H9 (cell line): ENCODE results near the gene CP. TPM values are rescaled to one million over a fixed set of nuclear protein-coding genes. Genes with fewer than 3 reads are reported as not detected.

Experiments used
- DNase-seq: peaks from one replicate; pipeline ENCODE4 v3.0.0-alpha.2; 2017
- H2AFZ ChIP-seq: one replicate; pipeline ENCODE4 v1.6.1; 2013; ENCODE audit warnings: mild to moderate bottlenecking, low read length, control low read depth, moderate library complexity
- H2AK5ac ChIP-seq: 2 replicates; pipeline ENCODE4 v1.6.1; 2013; ENCODE audit warnings: low read length, control low read depth, mixed read lengths; ENCODE audit not compliant: insufficient read length
- H2BK120ac ChIP-seq: one replicate; pipeline ENCODE4 v1.6.1; 2013; ENCODE audit warnings: low read depth, mild to moderate bottlenecking, low read length, control low read depth, inconsistent platforms; ENCODE audit not compliant: poor library complexity, severe bottlenecking
- H2BK12ac ChIP-seq: 2 replicates; pipeline ENCODE4 v1.6.1; 2013; ENCODE audit warnings: low read length, control low read depth, mixed read lengths, low read depth; ENCODE audit not compliant: insufficient read length
- H2BK15ac ChIP-seq: 2 replicates; pipeline ENCODE4 v1.6.1; 2013; ENCODE audit warnings: low read depth, low read length, control low read depth
- H2BK20ac ChIP-seq: one replicate; pipeline ENCODE4 v1.6.1; 2013; ENCODE audit warnings: low read depth, mild to moderate bottlenecking, low read length, control low read depth, inconsistent platforms; ENCODE audit not compliant: poor library complexity, severe bottlenecking
- H2BK5ac ChIP-seq: 2 replicates; pipeline ENCODE4 v1.6.1; 2013; ENCODE audit warnings: low read length, control low read depth, mixed read lengths; ENCODE audit not compliant: insufficient read length
- H3K14ac ChIP-seq: 2 replicates; pipeline ENCODE4 v1.6.1; 2013; ENCODE audit warnings: low read length, control low read depth; ENCODE audit not compliant: insufficient read depth
- H3K18ac ChIP-seq: 2 replicates; pipeline ENCODE4 v1.6.1; 2013; ENCODE audit warnings: low read depth, mild to moderate bottlenecking, mixed read lengths, low read length, control low read depth; ENCODE audit not compliant: insufficient read length
- H3K23ac ChIP-seq: 2 replicates; pipeline ENCODE4 v1.6.1; 2013; ENCODE audit warnings: low read length, control low read depth, mixed read lengths, low read depth; ENCODE audit not compliant: insufficient read length
- H3K23me2 ChIP-seq: 2 replicates; pipeline ENCODE4 v1.6.1; 2013; ENCODE audit warnings: low read depth, mild to moderate bottlenecking, mixed read lengths, low read length, control low read depth; ENCODE audit not compliant: insufficient read length, poor library complexity, severe bottlenecking
- H3K27ac ChIP-seq: 2 replicates; pipeline ENCODE4 v1.5.1; 2013; ENCODE audit warnings: low read length, control low read depth, mixed read lengths, low read depth; ENCODE audit not compliant: insufficient read length
- H3K27me3 ChIP-seq: 2 replicates; pipeline ENCODE4 v1.6.1; 2013; ENCODE audit warnings: low read length, control low read depth, inconsistent platforms; ENCODE audit not compliant: insufficient read depth
- H3K4ac ChIP-seq: 2 replicates; pipeline ENCODE4 v1.6.1; 2013; ENCODE audit warnings: low read depth, mild to moderate bottlenecking, control low read depth, inconsistent platforms, low read length, moderate library complexity
- H3K4me1 ChIP-seq: 2 replicates; pipeline ENCODE4 v1.6.1; 2013; ENCODE audit warnings: low read length, control low read depth, inconsistent platforms; ENCODE audit not compliant: insufficient read depth
- H3K4me2 ChIP-seq: 2 replicates; pipeline ENCODE4 v1.6.1; 2013; ENCODE audit warnings: low read length, control low read depth, mixed read lengths; ENCODE audit not compliant: insufficient read length, insufficient read depth
- H3K56ac ChIP-seq: 2 replicates; pipeline ENCODE4 v1.6.1; 2013; ENCODE audit warnings: low read depth, mild to moderate bottlenecking, mixed read lengths, low read length, control low read depth; ENCODE audit not compliant: insufficient read length
- H3K79me1 ChIP-seq: 2 replicates; pipeline ENCODE4 v1.6.1; 2013; ENCODE audit warnings: low read depth, mild to moderate bottlenecking, moderate library complexity, low read length, control low read depth, inconsistent platforms; ENCODE audit not compliant: insufficient read depth, poor library complexity, severe bottlenecking
- H3K79me2 ChIP-seq: 2 replicates; pipeline ENCODE4 v1.6.1; 2013; ENCODE audit warnings: low read length, control low read depth, inconsistent platforms; ENCODE audit not compliant: insufficient read depth
- H3K9ac ChIP-seq: 2 replicates; pipeline ENCODE4 v1.6.1; 2013; ENCODE audit warnings: low read length, control low read depth, mixed read lengths; ENCODE audit not compliant: insufficient read length; ENCODE audit errors: extremely low read depth
- H3K9me3 ChIP-seq: one replicate; pipeline ENCODE4 v1.6.1; 2013; ENCODE audit warnings: low read depth, low read length, inconsistent platforms; ENCODE audit not compliant: control insufficient read depth
- H3T11ph ChIP-seq: one replicate; pipeline ENCODE4 v1.6.1; 2013; ENCODE audit warnings: mild to moderate bottlenecking, low read length, control low read depth, inconsistent platforms
- H4K20me1 ChIP-seq: one replicate; pipeline ENCODE4 v1.6.1; 2013; ENCODE audit not compliant: control insufficient read depth, insufficient read length, insufficient read depth
- H4K5ac ChIP-seq: 2 replicates; pipeline ENCODE4 v1.6.1; 2013; ENCODE audit warnings: low read depth, mild to moderate bottlenecking, mixed read lengths, low read length, control low read depth; ENCODE audit not compliant: insufficient read length
- H4K8ac ChIP-seq: replicated peaks from 2 replicates; pipeline ENCODE4 v1.6.1; 2013; ENCODE audit warnings: low read length, control low read depth, mixed read lengths, low read depth; ENCODE audit not compliant: insufficient read length
- H4K91ac ChIP-seq: 2 replicates; pipeline ENCODE4 v1.6.1; 2013; ENCODE audit warnings: low read depth, mild to moderate bottlenecking, moderate library complexity, mixed read lengths, low read length, control low read depth; ENCODE audit not compliant: insufficient read length
- H3K27ac Mint-ChIP-seq, 3 experiments: 2 replicates in 2 of 3; 3 replicates in 1 of 3; pipeline ENCODE4 v1.8.0; 2020 to 2021; ENCODE audit warnings: mixed read lengths in 3 of 3, mild to moderate bottlenecking in 1 of 3, moderate library complexity in 1 of 3
- H3K27me3 Mint-ChIP-seq: 2 replicates; pipeline ENCODE4 v1.8.0; 2021; ENCODE audit warnings: low read depth, mild to moderate bottlenecking, moderate library complexity, mixed read lengths
- H3K36me3 Mint-ChIP-seq, 3 experiments: 2 replicates in 2 of 3; 3 replicates in 1 of 3; pipeline ENCODE4 v1.8.0; 2020 to 2021; ENCODE audit warnings: low read depth in 3 of 3, mixed read lengths in 3 of 3; ENCODE audit not compliant: insufficient read depth in 1 of 3
- H3K4me1 Mint-ChIP-seq, 2 experiments: 2 replicates each; pipeline ENCODE4 v1.8.0; 2020; ENCODE audit warnings: mixed read lengths in 2 of 2
- H3K4me3 Mint-ChIP-seq, 2 experiments: 2 replicates in 1 of 2; 3 replicates in 1 of 2; pipeline ENCODE4 v1.8.0; 2020 to 2021; ENCODE audit warnings: mild to moderate bottlenecking in 2 of 2, mixed read lengths in 2 of 2, moderate library complexity in 1 of 2
- H3K9me3 Mint-ChIP-seq, 2 experiments: 2 replicates in 1 of 2; 3 replicates in 1 of 2; pipeline ENCODE4 v1.8.0; 2020; ENCODE audit warnings: mild to moderate bottlenecking in 2 of 2, mixed read lengths in 2 of 2, moderate library complexity in 1 of 2
- CTCF ChIP-seq: fragments of 200-600 bp; sonication (generic); conservative IDR thresholded peaks from 3 replicates; pipeline ENCODE4 v1.8.0; 2021; ENCODE audit warnings: antibody characterized with exemption, mild to moderate bottlenecking
- WGBS: extraction: QIAGEN DNeasy Blood & Tissue Kit; methylation state at CpG from one replicate; pipeline ENCODE4 v1.1.7; 2013; ENCODE audit warnings: missing lambda C conversion rate, low lambda C conversion rate, mixed read lengths; ENCODE audit not compliant: insufficient read length; ENCODE audit errors: extremely low coverage; 5-methylcytosine and 5-hydroxymethylcytosine counted together
- total RNA-seq: library from RNA; stranded (reverse); gene quantifications from 2 replicates; pipeline ENCODE4 v1.2.1, GENCODE V29; 2021

CP gene
- total RNA-seq, 1 experiment from 2014 or later, result 1.1 TPM

- peaks cover 22 to 46% (median 38%) of the 10 kb centered on the region in 3 experiments; a peak in 6 of 7 replicates for H3K36me3 Mint-ChIP-seq
- no peak overlapping the region for H3K4ac ChIP-seq
Observed at GRCh38 chr3:149145974-149146373, 75.7 kb downstream of the CP start.

More at GRCh38 chr3:149145974-149146373, 75.7 kb downstream of the CP start:
- H3K18ac ChIP-seq, result no peak overlapping the region
- no peaks in the 10 kb centered on the region for H3K23me2 ChIP-seq
- H3K14ac ChIP-seq, result no peak overlapping the region
- no CpG with 5 or more reads among the region's 1 CpG for WGBS
- TF ChIP-seq CTCF, result no peak
- no peak overlapping the region for H3K4me2 ChIP-seq
- H4K20me1 ChIP-seq, result no peaks in the 10 kb centered on the region
- no peak overlapping the region for H4K91ac ChIP-seq
- H3K79me1 ChIP-seq, result no peaks in the 10 kb centered on the region
- no peaks in the 10 kb centered on the region for H3K27me3 ChIP-seq
- H2AFZ ChIP-seq, result no peak overlapping the region
- H3K9me3 Mint-ChIP-seq, result no peaks in the 10 kb centered on the region
- H2BK12ac ChIP-seq, result no peak overlapping the region
- H3T11ph ChIP-seq, result no peak overlapping the region
- H3K79me2 ChIP-seq, result no peaks in the 10 kb centered on the region
- no peak for DNase-seq
- H3K27me3 Mint-ChIP-seq, result no peaks in the 10 kb centered on the region
- H2AK5ac ChIP-seq, result no peak overlapping the region
- no peak overlapping the region for H2BK120ac ChIP-seq
- H4K8ac ChIP-seq, result no peak overlapping the region
- no peak overlapping the region for H3K4me3 Mint-ChIP-seq
- no peak overlapping the region for H3K27ac ChIP-seq
- no peak overlapping the region for H3K56ac ChIP-seq
- no peak overlapping the region for H2BK5ac ChIP-seq
- no peak overlapping the region for H2BK20ac ChIP-seq
- no peak overlapping the region for H4K5ac ChIP-seq
- H3K23ac ChIP-seq, result no peak overlapping the region
- no peaks in the 10 kb centered on the region for H3K4me1 Mint-ChIP-seq
- no peaks in the 10 kb centered on the region for H3K9me3 ChIP-seq
- H3K27ac Mint-ChIP-seq, result no peak overlapping the region
- H3K9ac ChIP-seq, result no peak overlapping the region
- no peaks in the 10 kb centered on the region for H3K4me1 ChIP-seq
- H2BK15ac ChIP-seq, result no peak overlapping the region
